RPMI8226 (cell line): ENCODE results near the gene PCGF5.
A peak's percentile ranks its signal among the peaks of the same experiment; 100 is the strongest.
"Not testable (repeated sequence)": the region's sequence is repeated elsewhere in the genome, so short reads cannot be mapped to it uniquely, and the experiment has no call there.

Experiments used
- DNase-seq: peaks from one replicate; pipeline ENCODE4 v3.0.0-alpha.2; 2015

Gene PCGF5

GRCh38 chr10:91210435-91210834 is 10.0 kb upstream of the PCGF5 start:
- DNase-seq, result peak; percentile 94

- no peak for DNase-seq
Measured at GRCh38 chr10:91211675-91212074, 8.8 kb upstream of the PCGF5 start.

DNA sequence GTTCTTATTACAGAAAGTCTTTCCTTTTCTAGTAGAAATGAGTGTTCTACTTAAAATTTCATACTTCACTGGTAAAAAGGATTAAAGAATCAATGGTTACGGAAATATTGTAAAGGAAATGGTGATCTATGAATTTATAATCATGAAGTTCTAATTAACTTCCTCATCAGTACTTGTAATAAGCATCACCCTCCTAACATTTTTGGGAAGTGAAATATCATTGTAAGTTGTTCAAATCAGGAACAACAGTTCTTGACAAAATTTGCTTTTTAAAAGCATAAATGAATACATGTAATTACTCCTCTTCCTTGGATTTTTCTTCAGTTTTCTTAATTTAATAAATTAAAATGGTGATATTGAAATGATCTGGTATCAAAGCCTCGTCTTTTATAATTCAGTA is 5.6 kb upstream of the PCGF5 start:
- DNase-seq, result no peak

DNA sequence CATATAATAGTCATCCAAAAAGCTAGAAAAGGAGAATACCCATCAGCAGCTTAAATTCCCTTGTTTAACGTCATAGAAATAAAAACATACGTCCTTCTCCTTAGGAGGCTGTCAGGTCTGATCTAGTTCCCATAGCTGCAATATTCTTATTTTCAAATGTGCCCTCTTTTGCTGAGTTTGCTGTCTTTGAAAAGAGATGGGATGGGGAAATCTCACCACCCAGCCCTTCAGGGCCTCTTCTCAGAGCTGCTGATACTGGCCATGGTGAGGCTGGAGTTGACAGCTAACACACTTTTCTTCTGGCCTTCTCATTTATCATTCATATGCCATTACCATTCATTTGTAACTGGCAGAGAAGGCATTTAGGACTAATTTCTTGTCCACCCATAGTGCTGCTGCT is 5.1 kb upstream of the PCGF5 start:
- DNase-seq, result peak; percentile 32

GRCh38 chr10:91219371-91220193 is 881 bp upstream of the PCGF5 start:
- DNase-seq, result no peak

DNA sequence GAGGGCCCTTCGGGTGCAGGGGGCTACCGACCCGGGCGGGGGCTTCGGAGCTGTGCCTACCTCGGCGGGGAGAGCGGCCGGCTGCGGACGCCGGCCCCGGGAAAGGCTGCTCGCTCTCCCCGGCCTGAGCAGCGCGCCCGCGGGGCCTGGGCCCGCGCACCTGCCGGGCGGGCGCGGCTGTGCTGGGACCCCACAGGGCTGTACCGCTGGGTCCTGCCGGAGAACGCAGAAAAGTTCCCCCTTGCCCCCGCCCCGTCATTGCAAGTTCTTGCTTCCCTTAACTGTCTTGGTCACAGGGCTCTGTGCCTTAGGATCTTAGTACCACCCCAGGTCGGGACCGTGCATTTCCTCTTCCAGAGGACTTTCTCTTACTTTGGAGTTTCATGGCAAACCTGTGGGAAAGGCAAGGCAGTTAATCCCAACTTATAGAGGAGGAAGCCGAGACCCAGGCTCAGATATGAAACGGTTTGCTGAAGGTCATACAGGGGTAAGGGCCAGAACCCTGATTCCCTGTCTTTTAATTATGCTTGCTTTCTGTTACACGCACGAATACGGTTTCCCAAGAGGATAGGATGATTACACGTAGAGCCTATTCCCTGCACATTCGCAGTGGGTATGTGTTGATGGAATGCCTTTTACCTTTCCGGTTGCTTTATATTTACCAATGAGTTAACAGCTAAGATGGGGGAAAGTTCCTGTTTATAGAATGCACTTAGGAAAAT is 652 bp downstream of the PCGF5 start:
- peak; percentile 46 for DNase-seq

DNA sequence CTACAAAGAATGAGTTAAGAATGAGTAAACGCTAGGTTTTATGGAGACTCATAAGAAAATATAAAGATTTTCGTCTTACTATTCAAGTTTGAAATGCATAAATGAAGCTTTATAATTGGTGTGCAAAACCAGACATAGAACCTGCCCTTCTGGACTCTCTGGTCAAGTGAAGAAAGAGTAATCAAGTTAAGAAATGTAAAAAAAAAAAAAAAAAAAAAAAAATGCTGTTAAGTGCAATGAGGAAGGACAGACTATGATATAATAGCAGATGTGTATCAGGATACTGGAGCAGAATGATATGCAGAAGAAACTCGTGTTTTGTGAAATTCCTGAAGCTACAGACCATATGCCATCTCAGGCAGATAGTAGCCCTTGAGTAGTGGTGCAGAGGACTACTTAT is 5.6 kb downstream of the PCGF5 start:
- no peak for DNase-seq

DNA sequence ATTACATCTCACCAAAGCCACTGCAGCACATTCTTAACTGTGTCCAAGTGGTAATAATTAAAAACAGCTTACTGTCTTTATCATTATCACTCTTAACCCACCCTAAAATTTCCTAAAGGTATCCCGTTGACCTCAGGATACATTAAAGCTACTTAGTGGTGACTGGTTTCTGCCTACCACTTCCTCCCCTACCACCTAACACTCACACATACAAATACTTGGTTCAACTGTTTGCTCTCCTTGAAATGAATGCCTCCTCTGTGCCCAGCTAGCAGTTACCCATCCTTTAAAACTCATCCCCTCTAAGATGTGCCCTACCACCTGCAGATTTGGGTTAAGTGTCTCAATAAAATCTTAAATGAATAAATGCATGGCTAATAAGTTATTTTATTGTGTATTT is 7.1 kb downstream of the PCGF5 start:
- DNase-seq, result no peak

GRCh38 chr10:91229683-91230082 is 9.2 kb downstream of the PCGF5 start:
- DNase-seq, result no peak

GRCh38 chr10:91238191-91238590 is 17.7 kb downstream of the PCGF5 start:
- DNase-seq, result no peak

DNA sequence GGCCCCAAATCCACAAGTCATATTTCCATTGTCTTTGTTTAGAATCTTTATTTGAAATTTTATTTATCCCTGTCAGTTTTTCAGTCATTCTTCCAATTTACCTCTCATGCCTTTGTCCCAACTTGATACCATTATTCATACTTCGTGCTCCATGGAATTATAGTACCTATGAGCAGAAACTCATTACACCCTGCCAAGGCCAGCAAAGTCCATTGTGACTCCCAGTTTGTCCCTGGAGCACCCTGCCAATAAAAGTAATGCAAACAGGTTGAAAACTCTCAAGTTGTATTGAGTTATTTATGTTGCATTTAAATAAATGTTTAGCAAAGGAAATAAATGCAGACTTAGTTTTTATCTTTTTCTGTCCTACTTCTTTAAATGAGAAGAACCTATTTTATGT is 19.3 kb downstream of the PCGF5 start:
- no peak for DNase-seq

GRCh38 chr10:91242940-91243339 is 22.5 kb downstream of the PCGF5 start:
- DNase-seq, result no peak

DNA sequence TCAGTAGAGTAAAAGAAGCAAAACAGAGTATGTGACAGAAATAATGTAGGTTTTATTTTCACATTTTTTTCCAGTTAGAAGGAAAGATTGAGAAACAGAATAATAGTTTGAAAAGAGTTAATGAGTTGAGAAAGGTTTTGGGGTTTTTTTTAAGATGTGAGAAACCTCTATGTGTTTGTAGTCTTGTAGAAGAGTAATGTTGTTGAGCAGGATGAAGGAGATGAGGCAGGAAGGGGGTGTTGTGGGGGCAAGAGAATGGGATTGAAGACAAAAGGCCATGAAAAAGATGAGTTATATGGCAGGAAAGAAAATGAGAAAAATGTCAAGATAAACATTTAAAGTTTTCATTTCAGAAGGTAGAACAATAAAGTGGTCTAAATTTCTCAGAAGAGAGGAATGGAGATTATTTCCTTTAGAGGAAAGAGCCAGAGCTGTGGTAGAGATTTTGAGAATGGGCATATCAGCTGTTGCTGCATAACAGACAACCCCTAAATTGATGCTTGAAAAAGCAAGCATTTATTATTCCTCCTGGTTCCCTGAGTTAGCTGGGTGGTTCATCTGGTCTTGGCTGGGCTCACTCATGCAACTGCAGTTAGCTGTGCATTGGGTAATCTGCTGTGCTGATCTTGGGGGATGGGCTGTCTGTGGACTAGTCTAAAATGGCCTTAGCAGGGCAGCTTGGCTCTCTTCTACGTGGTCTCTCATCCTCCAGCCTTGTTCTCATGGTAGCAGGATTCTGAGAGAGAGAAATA is 27.1 kb downstream of the PCGF5 start:
- no peak for DNase-seq

GRCh38 chr10:91249700-91250099 is 29.2 kb downstream of the PCGF5 start:
- DNase-seq, result no peak

GRCh38 chr10:91250341-91250740 is 29.9 kb downstream of the PCGF5 start:
- DNase-seq, result no peak

DNA sequence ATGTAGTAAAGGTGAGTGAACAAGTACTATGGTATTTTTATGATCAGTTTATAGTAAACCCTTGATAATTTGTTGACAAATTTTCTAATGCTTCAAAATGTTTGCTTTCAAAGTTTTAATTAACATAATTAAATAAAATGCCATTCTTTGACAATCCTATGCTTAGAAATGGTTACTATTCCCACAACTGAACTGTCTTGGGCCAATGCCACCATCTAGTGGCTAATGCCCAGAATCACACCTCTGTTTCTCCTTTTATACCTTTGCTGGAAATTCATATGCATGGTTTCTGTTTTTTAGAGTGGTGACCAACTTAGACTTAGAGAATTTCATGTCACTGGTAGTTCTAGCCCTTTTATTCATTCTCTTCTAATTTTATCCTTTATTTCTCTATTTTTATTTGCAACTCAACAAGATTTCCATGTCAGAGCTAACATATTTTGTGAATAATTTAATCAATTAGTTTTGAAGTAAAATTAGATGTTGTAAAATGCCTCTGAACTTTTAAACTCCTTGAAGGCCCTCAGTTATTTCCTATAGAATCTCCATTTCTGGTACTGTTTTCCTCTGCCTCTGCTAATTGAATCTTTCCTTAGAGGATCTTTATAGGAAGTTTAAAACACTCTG is 31.1 kb downstream of the PCGF5 start:
- DNase-seq, result peak; percentile 53

DNA sequence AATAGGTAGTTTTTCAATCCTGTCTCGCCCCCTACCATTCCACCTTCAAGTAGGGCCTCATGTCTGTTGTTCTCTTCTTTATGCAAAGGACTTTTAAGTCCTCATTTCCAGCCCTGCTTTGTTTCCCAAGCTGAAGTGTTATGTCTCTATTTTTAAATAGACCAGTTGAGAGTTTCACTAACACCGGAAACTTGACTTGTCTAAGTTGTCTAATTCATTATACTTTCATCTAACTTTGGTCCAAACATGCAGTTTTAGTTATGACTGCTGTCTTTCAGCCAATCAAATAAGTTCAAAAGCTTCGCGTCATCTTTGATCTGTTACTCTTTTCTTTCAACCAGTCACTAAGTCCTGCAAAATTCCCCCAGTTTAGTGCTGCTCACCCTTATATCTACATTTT is 32.8 kb downstream of the PCGF5 start:
- no peak for DNase-seq

DNA sequence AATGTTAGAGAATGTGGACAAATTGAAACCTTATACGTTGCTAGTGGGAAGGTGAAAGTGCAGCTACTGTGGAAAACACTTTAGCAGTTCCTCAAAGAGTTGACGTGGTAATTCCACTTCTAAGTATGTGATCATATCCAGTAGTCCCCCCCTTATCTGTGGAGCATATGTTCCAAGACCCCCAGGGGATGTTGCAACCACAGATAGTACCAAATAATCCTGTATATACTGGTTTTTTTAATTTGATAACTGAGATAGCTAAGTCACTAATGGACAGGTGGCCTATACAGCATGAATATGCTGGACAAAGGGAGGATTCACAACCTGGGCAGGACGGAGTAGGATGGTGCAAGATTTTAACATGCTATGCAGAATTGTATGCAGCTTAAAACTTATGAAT is 36.8 kb downstream of the PCGF5 start:
- DNase-seq, result no peak

DNA sequence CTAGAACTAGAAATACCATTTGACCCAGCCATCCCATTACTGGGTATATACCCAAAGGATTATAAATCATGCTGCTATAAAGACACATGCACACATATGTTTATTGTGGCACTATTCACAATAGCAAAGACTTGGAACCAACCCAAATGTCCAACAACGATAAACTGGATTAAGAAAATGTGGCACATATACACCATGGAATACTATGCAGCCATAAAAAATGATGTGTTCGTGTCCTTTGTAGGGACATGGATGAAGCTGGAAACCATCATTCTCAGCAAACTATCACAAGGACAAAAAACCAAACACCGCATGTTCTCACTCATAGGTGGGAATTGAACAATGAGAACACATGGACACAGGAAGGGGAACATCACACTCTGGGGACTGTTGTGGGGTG is 40.0 kb downstream of the PCGF5 start:
- DNase-seq, result not testable (repeated sequence)

DNA sequence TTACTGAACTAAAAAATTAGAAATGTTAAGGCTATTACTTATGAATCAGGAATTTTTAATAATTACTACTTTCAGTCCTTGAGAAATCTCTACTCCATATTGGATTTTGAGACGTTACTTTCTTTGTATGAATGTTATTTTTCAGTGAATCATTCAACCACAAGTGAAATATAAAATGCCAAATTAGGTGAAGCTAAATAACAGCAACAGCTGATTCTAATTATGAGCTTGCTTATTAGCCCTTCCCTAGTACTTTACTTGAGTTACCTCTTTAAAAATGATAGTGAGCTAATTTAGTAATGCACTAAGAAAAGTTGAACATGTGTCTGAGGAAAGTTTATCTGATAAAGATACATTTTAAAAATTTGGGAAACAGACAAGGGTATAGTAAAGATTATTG is 51.4 kb downstream of the PCGF5 start:
- no peak for DNase-seq

GRCh38 chr10:91284486-91285090 is 64.1 kb downstream of the PCGF5 start:
- no peak for DNase-seq

DNA sequence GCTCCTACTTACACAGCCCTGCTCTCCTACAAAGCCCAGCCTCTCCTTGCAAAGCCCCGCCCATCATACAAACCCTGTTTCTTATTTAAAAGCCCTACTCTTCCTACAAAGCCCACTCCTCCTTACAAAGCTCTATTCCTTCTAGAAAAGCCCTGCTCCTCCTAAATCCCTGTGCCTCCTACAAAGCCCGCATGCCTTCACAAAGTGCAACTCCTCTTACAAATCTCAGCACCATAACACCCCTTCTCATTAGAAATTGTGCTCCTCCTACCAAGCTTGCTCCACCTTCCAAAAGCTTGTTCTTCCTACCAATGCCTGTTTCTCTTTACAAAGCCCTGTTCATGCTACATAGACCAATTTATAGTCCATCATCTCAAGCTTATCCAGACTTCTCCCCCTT is 66.1 kb downstream of the PCGF5 start:
- DNase-seq, result no peak

DNA sequence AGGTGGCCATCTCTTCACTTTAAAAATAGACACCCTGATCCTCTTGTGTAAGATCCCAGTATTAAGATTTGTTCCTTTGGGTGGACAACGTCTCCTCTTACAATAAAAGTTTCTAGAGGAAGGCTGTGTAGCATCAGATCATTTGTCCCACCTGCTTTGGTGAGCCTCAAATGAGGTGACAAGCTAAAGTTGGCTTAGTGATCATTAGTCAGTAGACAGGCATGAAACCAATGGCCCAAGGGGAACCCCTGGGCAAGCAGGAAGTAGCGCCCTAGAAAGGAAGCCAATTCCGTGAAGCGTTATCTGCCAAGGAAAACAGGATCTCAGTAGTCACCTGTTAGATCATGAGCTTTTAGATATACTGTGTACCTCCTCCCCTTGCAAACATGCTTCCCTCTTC is 66.8 kb downstream of the PCGF5 start:
- DNase-seq, result no peak
